B cell (primary cell): ENCODE results near the gene NDFIP1. TPM values are rescaled to one million over a fixed set of nuclear protein-coding genes. Genes with fewer than 3 reads are reported as not detected.

ENCODE experiments used
- ATAC-seq: fragments of 200-7000 bp; cut with Tn5 transposase; one replicate; pipeline ENCODE4 v1.10.0; 2021; ENCODE audit warnings: low read depth, mild to moderate bottlenecking, moderate number of reproducible peaks, moderate library complexity
- CTCF ChIA-PET: fragments of 350-600 bp; sonication (Branson Sonifier 250); formaldehyde crosslinking; loops from one replicate; lab custom pipeline; 2021; ENCODE audit warnings: antibody characterized with exemption, inconsistent platforms; lab: Charles Lee
- POLR2A ChIA-PET: fragments of 350-600 bp; sonication (Branson Sonifier 250); formaldehyde crosslinking; loops from one replicate; lab custom pipeline; 2021; ENCODE audit warnings: antibody characterized with exemption; lab: Charles Lee
- DNase-seq: peaks from one replicate; pipeline ENCODE4 v3.0.0; 2013
- H2AFZ ChIP-seq: 2 replicates; pipeline ENCODE4 v1.6.1; 2012; ENCODE audit warnings: mild to moderate bottlenecking, low read depth, low read length; ENCODE audit not compliant: insufficient read depth, poor library complexity, severe bottlenecking
- H3K27ac ChIP-seq, 2 donors: 1 replicate in 1 of 2; 2 replicates in 1 of 2; pipeline ENCODE4 v1.5.1; 2012 to 2013; ENCODE audit warnings: low read length in 2 of 2, mild to moderate bottlenecking in 2 of 2, moderate library complexity in 1 of 2
- H3K27me3 ChIP-seq, 4 experiments: fragments of 200-600 bp in 1 of 4; sonication (generic) in 1 of 4; replicated peaks in 1 of 4; 1 replicate in 2 of 4; 2 replicates in 2 of 4; pipeline versions ENCODE4 v1.6.1 to v1.7.0; 2013 to 2016; ENCODE audit warnings: low read length in 3 of 4, mild to moderate bottlenecking in 2 of 4, mixed read lengths in 1 of 4, moderate library complexity in 1 of 4; ENCODE audit not compliant: insufficient read depth in 4 of 4, control insufficient read depth in 3 of 4; ENCODE audit errors: control extremely low read depth in 1 of 4
- H3K36me3 ChIP-seq, 2 experiments: replicated peaks in 1 of 2; 1 replicate in 1 of 2; 2 replicates in 1 of 2; pipeline versions ENCODE4 v1.6.1 to v1.7.1; 2013; ENCODE audit warnings: low read length in 1 of 2; ENCODE audit not compliant: insufficient read depth in 2 of 2, control insufficient read depth in 1 of 2; ENCODE audit errors: control extremely low read depth in 1 of 2, extremely low read depth in 1 of 2
- H3K4me1 ChIP-seq, 2 donors: fragments of 200-600 bp in 1 of 2; sonication (generic) in 1 of 2; 1 replicate in 1 of 2; 2 replicates in 1 of 2; pipeline versions ENCODE4 v1.5.1 to v1.6.1; 2013 to 2017; ENCODE audit warnings: low read length in 2 of 2; ENCODE audit not compliant: control insufficient read depth in 2 of 2, insufficient read depth in 2 of 2
- H3K4me2 ChIP-seq: replicated peaks from 2 replicates; pipeline ENCODE3; 2012; ENCODE audit warnings: mild to moderate bottlenecking, low read depth, low read length; ENCODE audit not compliant: poor library complexity, severe bottlenecking
- H3K4me3 ChIP-seq, 5 experiments: fragments of 200-600 bp in 1 of 5; sonication (generic) in 1 of 5; 1 replicate in 3 of 5; 2 replicates in 2 of 5; pipeline versions ENCODE4 v1.5.1 to v1.7.0; 2011 to 2016; ENCODE audit warnings: low read length in 4 of 5, mild to moderate bottlenecking in 4 of 5, low read depth in 2 of 5, control low read depth in 1 of 5, moderate library complexity in 1 of 5; ENCODE audit not compliant: insufficient read depth in 1 of 5; ENCODE audit errors: control extremely low read depth in 1 of 5, extremely low read depth in 1 of 5
- H3K79me2 ChIP-seq: fragments of 200-600 bp; sonication (generic); one replicate; pipeline ENCODE4 v1.6.0; 2016; ENCODE audit warnings: low read length; ENCODE audit not compliant: control insufficient read depth, insufficient read depth
- H3K9ac ChIP-seq: fragments of 200-600 bp; sonication (generic); 2 replicates; pipeline ENCODE4 v1.6.1; 2017; ENCODE audit warnings: mild to moderate bottlenecking, low read length, moderate library complexity
- H3K9me3 ChIP-seq, 3 donors: one replicate each; pipeline versions ENCODE4 v1.6.1 to v1.7.1; 2013; ENCODE audit warnings: low read length in 2 of 3; ENCODE audit not compliant: control insufficient read depth in 2 of 3, insufficient read depth in 1 of 3; ENCODE audit errors: control extremely low read depth in 1 of 3
- H4K20me1 ChIP-seq: 2 replicates; pipeline ENCODE4 v1.6.0; 2012; ENCODE audit warnings: mild to moderate bottlenecking, low read length; ENCODE audit not compliant: insufficient read depth, control insufficient read depth, poor library complexity, severe bottlenecking
- H3K27ac Mint-ChIP-seq: one replicate; pipeline ENCODE4 v1.8.0; 2021; ENCODE audit warnings: mixed read lengths
- H3K27me3 Mint-ChIP-seq: one replicate; pipeline ENCODE4 v1.8.0; 2021; ENCODE audit warnings: mixed read lengths
- H3K4me1 Mint-ChIP-seq: one replicate; pipeline ENCODE4 v1.8.0; 2021; ENCODE audit warnings: mixed read lengths
- H3K4me3 Mint-ChIP-seq: one replicate; pipeline ENCODE4 v1.8.0; 2021; ENCODE audit warnings: mixed read lengths
- H3K9me3 Mint-ChIP-seq: one replicate; pipeline ENCODE4 v1.8.0; 2022; ENCODE audit warnings: mixed read lengths; ENCODE audit not compliant: insufficient read depth
- EZH2 ChIP-seq: IDR thresholded peaks from 2 replicates; pipeline ENCODE4 v1.6.1; 2012; ENCODE audit warnings: borderline replicate concordance, low read depth, mild to moderate bottlenecking, moderate library complexity, low read length; ENCODE audit not compliant: insufficient read depth, poor library complexity, severe bottlenecking
- WGBS: methylation state at CpG from one replicate; pipeline ENCODE4 v1.1.5; 2013; ENCODE audit warnings: missing lambda C conversion rate; ENCODE audit not compliant: insufficient coverage; 5-methylcytosine and 5-hydroxymethylcytosine counted together
- intact Hi-C: fragments of 100-400 bp; cut with micrococcal nuclease; formaldehyde crosslinking; loops from one replicate; pipeline ENCODE4 v1.10.0; 2022
- polyA plus RNA-seq: library from polyadenylated mRNA; depleted of rRNA; stranded (reverse); fragments of >200 nt; gene quantifications from 2 replicates; pipeline ENCODE4 v1.2.3, GENCODE V29; 2012
- total RNA-seq, 2 donors: library from RNA; stranded (reverse); fragments of 120-200 nt in 1 of 2; gene quantifications; 1 replicate in 1 of 2; 2 replicates in 1 of 2; pipeline versions ENCODE4 v1.2.3 to v1.2.4, GENCODE V29; 2013 to 2022
- TF ChIP-seq, protein P1 (sequence below): fragments of 200-600 bp; IDR thresholded peaks from one replicate; pipeline ENCODE4 v1.8.0; 2022; ENCODE audit warnings: antibody characterized with exemption, mild to moderate bottlenecking

Gene NDFIP1
- total and polyA plus RNA-seq, 2 donors (not counting 1 experiment from before 2014, with no cell fraction given), result 10.6 to 34.6 TPM

DNA sequence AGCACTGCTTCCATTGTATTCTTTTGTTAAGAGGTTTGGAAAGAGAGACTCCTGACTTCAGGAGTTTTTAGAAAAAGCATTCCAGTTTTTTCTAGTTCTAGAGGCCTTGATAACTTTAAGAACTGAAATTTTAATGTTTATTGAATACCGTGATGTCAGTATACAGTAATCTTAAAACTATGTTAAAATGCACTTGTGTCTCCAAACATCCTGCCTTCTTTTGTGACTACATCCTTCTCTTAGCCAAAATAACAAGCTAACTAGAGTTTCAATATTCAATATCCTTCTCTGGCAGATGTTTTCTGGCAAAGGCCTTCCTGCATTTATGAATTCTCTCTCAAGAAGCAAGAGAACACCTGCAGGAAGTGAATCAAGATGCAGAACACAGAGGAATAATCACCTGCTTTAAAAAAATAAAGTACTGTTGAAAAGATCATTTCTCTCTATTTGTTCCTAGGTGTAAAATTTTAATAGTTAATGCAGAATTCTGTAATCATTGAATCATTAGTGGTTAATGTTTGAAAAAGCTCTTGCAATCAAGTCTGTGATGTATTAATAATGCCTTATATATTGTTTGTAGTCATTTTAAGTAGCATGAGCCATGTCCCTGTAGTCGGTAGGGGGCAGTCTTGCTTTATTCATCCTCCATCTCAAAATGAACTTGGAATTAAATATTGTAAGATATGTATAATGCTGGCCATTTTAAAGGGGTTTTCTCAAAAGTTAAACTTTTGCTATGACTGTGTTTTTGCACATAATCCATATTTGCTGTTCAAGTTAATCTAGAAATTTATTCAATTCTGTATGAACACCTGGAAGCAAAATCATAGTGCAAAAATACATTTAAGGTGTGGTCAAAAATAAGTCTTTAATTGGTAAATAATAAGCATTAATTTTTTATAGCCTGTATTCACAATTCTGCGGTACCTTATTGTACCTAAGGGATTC is 43.1 kb downstream of the NDFIP1 start:
- Histone ChIP-seq H3K79me2 (no peaks in the 10 kb centered on the region), H3K9ac (no peak overlapping the region), H3K9me3 (peaks cover 0 to 2% (median 0%) of the 10 kb centered on the region in 3 donors), H2AFZ (no peak overlapping the region), H4K20me1 (no peaks in the 10 kb centered on the region), H3K4me2 (no peak overlapping the region), H3K4me1 (no peaks in the 10 kb centered on the region), H3K27me3 (no peaks in the 10 kb centered on the region), H3K36me3 (peaks cover 2 to 15% of the 10 kb centered on the region in 2 experiments), H3K27ac (no peak overlapping the region), H3K4me3 (no peak overlapping the region)
- Mint-ChIP-seq H3K4me1 (no peaks in the 10 kb centered on the region), H3K4me3 (no peak overlapping the region), H3K9me3 (no peaks in the 10 kb centered on the region), H3K27ac (no peak overlapping the region), H3K27me3 (no peaks in the 10 kb centered on the region)
- ChIA-PET CTCF (interaction anchor here (0.5 to 2.5 kb wide), 15 partner anchors 9 to 729 kb away, joined by 3 to 26 read pairs (median 4); no protein-coding TSS in a partner anchor), POLR2A (no interaction called here)
- WGBS, result no CpG with 5 or more reads among the region's 3 CpGs
- no peak for ATAC-seq
- DNase-seq, result peak; percentile 67
- no peak for TF ChIP-seq EZH2
- TF ChIP-seq, protein P1, sequence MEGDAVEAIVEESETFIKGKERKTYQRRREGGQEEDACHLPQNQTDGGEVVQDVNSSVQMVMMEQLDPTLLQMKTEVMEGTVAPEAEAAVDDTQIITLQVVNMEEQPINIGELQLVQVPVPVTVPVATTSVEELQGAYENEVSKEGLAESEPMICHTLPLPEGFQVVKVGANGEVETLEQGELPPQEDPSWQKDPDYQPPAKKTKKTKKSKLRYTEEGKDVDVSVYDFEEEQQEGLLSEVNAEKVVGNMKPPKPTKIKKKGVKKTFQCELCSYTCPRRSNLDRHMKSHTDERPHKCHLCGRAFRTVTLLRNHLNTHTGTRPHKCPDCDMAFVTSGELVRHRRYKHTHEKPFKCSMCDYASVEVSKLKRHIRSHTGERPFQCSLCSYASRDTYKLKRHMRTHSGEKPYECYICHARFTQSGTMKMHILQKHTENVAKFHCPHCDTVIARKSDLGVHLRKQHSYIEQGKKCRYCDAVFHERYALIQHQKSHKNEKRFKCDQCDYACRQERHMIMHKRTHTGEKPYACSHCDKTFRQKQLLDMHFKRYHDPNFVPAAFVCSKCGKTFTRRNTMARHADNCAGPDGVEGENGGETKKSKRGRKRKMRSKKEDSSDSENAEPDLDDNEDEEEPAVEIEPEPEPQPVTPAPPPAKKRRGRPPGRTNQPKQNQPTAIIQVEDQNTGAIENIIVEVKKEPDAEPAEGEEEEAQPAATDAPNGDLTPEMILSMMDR, result peak; percentile 90
- intact Hi-C loops, result loop anchor here (1.0 to 10.0 kb wide), 3 partner anchors 504 to 733 kb away; no protein-coding TSS in a partner anchor

DNA sequence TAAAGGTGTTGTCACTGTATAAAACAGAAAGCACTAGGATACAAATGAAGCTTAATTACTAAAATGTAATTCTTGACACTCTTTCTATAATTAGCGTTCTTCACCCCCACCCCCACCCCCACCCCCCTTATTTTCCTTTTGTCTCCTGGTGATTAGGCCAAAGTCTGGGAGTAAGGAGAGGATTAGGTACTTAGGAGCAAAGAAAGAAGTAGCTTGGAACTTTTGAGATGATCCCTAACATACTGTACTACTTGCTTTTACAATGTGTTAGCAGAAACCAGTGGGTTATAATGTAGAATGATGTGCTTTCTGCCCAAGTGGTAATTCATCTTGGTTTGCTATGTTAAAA is 43.8 kb downstream of the NDFIP1 start:
- no peaks in the 10 kb centered on the region for H3K27me3 ChIP-seq
- no peak overlapping the region for H3K4me3 ChIP-seq
- WGBS, result no CpG with 5 or more reads among the region's 1 CpG
- TF ChIP-seq, protein P1, result no peak
- TF ChIP-seq EZH2, result no peak
- no peak overlapping the region for H3K4me2 ChIP-seq
- no peaks in the 10 kb centered on the region for H3K4me1 Mint-ChIP-seq
- no peaks in the 10 kb centered on the region for H3K9me3 Mint-ChIP-seq
- DNase-seq, result no peak
- ChIA-PET CTCF (interaction anchor here (0.6 to 2.5 kb wide), 14 partner anchors 9 to 728 kb away, joined by 3 to 26 read pairs (median 4); no protein-coding TSS in a partner anchor), POLR2A (no interaction called here)
- H4K20me1 ChIP-seq, result no peaks in the 10 kb centered on the region
- no peaks in the 10 kb centered on the region for H3K27me3 Mint-ChIP-seq
- H3K4me1 ChIP-seq, result no peaks in the 10 kb centered on the region
- intact Hi-C loops, result loop anchor here (1.0 to 10.0 kb wide), 3 partner anchors 503 to 732 kb away; no protein-coding TSS in a partner anchor
- no peaks in the 10 kb centered on the region for H3K9me3 ChIP-seq
- peaks cover 0 to 10% of the 10 kb centered on the region in 2 experiments for H3K36me3 ChIP-seq
- no peaks in the 10 kb centered on the region for H3K79me2 ChIP-seq
- ATAC-seq, result no peak
- no peak overlapping the region for H2AFZ ChIP-seq
- no peak overlapping the region for H3K9ac ChIP-seq
- H3K4me3 Mint-ChIP-seq, result no peak overlapping the region
- H3K27ac ChIP-seq, result no peak overlapping the region
- H3K27ac Mint-ChIP-seq, result no peak overlapping the region
